ENCODE measurements around the gene FAF1.

FAF1 gene

DNA sequence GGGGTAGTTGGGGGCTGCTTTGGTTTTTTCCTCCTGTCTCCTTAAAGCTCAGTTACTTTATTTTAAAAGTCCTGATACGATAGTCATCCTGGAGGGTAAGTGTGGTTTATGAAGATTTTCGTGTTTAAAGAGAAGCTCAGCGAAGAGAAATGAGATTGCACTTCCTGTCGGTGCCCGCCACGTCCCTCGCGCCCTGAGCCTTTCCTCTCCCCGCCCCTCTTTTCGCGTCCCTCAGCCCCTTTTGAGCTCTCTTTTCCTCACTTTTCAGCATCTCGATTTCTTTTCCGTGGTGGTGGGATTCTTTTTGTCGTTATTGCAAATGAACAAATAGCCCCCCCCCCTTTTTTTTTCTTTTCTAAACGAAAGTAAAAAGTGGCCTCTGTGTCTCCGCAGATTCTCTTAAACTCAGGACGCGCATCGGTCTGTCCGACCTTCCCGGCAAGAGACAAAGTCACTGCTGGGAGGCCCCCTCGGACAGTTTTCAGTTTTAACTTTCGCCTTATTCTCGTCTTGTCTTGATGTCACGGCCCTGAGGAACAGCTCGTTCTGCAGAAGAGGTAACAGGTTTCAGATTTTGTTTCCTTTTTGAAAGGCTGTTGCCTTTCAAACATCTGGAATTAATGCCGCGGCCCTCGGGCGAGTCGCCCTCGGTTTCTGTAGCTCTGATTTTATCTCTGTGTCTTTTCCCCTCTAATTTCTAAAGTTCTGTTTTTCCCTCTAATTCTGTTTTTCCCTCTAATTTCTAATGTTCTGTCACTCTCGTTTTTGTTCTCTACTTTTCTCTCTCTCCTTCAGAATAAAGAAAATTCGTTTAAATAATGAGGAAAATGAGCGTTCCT lies 535.8 kb downstream of the FAF1 start:
- no peak for DNase-seq

- DNase-seq: no peak
Measured at GRCh38 chr1:50423670-50424000, 536.4 kb downstream of the FAF1 start.

- DNase-seq: no peak
Measured at GRCh38 chr1:50422946-50423669, 537.0 kb downstream of the FAF1 start, which contains the start of gene DMRTA2. DMRTA2 (minus strand) TSS chr1:50423443; CDS start chr1:50421536, 1,907 bp downstream.

DNA sequence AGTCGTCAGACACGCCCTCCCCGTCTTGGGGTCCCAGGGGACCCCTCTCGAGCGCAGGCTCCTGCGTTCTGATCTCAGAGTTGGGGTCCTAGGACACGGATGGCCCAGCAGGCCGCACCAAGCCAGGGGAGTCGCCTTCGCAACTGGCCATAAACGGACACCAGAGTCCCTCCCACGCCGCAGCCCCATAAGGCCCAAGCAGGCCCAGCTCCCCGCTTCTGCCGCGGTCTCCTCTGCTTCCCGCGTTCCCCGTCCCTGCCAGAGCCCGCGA lies 537.5 kb downstream of the FAF1 start:
- no peak for DNase-seq

DNA sequence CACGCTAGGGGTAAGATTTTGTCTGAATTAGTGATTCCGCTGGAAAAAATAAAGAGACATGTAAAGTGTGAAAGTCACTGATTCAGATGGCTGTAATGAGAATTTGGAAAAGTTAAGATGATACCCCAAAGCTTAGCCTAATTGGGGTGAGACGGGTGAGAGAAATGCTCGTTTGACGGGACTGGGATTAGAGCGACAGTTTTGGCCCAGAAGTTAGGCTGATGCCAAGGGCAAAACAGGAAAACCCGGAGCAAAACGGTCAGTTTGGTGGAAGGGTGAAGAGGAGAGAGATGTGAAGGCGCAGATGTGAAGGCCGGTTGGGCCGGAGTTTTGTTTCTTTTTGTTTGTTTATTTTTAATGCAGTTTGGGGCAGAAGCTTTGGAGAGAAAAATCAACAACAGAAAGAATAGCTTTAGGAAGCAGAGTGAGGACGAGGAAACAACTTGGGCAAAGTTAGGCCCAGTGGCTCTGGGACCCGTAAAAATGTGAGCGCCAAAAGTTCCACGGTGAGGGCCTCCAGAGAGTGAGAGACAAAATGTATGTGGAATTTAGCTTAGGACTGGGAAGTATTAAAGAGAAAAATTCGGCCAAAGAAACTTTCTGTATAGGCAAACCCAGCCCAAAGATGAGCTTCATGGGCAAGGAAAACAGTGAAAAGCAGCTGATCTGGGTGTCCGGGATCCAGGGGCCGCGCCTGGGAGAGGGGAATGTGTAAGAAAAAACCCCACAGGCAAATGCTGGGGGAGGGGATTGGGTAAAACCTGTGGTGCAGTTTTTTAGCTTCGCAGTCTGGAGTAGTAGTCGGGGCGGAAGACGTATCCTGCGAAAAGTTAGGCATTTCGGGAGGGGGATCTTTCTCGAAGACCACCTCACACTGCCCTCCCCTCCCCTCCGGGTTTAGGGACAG lies 538.0 kb downstream of the FAF1 start:
- no peak for DNase-seq

DNA sequence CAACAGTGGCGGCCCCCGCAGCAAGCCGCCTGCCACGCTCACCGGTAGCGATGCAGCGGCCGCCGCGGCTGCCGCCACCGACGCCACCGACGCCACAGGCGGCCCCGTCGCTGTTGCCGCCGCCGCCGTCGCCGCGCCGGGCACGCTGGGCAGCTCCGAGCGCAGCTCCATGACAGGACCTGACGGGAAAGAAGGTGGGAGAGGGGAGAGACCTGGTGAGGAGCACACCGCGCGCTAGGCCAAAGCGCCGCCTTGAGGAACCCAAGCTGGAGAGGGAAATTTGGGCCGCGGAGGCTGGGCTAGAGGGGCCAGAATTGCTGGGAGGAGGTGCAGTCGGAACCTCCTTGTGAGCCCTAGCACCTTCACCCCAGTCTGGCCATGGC lies 538.7 kb downstream of the FAF1 start:
- DNase-seq: no peak

DNA sequence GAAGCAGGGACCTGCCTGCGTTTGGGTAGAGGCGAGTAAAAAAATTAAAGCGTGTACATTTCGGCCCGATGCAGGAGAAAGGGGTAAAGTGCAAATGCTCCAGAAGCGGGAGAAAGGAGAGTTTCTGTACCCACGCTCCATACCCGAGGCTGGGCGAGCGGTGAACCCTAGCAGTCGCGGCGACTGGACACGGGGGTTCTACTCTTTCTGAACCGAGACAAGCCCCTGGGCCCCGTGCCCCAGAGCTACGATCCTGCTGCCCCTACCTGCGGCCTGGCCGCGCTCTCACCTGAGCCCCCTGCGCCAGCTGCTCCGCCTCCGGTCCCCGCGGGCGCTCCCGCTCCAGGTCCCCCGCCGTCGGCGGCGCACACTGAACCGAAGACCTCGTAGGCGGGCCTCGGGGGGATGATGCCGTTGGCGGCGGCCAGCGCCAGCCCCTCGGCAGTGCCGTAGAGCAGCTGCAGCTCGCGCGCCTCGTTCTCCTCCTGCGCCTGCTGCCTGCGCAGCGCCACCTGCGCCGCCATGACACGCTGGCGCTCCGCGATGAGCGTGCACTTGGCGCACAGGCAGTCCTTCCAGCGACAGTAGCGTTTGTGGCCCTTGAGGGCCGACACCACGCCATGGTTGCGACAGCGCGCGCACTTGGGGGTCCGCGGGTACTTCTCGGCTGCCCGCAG lies 539.2 kb downstream of the FAF1 start:
- DNase-seq: no peak

DNA sequence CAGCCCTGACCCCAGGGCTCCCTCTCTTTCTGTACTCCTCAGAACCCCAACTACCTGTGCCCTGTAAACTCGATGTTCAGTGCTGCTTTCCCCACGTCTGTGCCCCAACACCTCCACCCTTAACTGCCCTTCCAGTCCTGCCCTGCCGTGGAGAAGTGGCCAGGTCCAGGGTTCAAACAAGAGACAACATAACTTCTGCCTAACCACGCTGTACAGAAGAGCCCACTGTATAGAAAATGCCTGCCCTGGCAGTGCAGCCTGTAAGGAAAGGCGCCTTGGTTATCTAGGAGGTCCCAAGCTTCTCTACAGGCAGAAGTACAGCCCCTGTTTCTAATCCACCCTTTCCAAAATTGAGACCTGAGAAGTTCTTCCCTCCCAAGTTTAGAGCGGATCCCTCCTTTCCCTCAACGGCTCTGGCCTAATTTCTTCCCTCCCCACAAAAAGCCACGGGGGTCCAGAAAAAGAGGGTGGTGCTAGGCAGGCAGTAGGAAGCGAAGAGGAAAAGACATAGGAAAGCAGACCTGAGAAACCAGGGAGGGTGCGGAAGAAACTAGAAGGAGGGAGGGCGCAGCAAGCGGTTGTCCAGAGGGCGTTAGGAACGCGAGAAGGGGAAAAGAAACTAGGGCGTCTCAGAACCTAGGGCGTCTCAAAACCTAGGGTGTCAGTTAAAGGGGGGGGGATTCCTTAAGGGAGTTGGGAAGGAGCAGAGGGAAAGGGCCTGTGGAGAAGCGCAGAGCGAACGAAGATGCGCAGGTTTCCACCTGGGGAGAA lies 540.0 kb downstream of the FAF1 start:
- no peak for DNase-seq

- no peak for DNase-seq
Measured at GRCh38 chr1:50419192-50419906, 540.7 kb downstream of the FAF1 start.

- DNase-seq: no peak
Measured at GRCh38 chr1:50418600-50419109, 541.4 kb downstream of the FAF1 start.

DNA sequence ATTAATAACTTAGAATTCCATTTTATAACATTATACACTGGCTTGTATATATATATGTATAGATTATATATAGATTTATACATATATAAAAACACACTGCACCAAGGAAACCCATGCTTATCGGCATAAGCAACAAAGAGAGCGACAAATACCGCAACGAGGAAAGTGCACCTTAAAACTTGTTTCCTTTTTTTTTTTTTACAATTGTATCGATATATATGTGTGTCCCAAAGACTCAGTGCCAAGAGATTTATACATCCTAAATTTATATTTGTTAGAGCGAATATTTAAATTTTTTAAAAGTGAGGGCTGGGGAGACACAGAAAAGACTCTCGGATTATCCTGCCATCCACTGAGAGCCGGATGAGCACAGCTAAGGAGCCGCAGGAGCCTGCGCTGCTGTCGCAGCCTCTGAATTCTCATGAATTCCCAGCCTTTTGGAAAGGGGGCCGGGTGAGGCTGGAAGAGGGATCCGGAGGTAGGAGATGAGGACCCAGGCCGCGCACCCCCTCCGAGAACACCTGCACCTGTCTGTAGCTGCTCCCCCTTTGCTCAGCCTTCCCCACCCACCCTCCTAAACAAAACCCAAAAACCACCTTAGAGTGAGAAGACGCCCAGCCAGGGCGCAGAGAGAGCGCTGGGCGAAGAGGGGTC lies 542.0 kb downstream of the FAF1 start:
- DNase-seq: no peak

DNA sequence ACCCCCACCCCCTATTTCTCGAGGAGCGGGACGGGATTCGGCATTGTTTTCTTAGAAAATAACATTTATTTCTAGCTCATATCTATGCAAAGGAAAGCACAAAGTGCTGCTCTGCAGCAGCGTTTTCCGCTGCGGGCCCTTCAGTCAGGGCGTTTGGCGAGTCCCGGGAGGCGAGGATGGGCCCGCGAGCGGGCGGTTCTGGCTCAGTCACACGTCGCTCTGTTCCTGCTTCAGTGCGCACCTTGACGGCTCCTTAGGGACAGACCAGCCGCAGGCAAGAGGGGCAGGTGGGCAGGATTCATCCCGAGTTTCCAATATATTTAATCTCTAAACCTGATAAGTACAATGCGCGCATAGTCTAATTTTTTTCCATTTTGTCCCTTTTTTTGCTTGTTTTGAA lies 542.6 kb downstream of the FAF1 start:
- no peak for DNase-seq

DNA sequence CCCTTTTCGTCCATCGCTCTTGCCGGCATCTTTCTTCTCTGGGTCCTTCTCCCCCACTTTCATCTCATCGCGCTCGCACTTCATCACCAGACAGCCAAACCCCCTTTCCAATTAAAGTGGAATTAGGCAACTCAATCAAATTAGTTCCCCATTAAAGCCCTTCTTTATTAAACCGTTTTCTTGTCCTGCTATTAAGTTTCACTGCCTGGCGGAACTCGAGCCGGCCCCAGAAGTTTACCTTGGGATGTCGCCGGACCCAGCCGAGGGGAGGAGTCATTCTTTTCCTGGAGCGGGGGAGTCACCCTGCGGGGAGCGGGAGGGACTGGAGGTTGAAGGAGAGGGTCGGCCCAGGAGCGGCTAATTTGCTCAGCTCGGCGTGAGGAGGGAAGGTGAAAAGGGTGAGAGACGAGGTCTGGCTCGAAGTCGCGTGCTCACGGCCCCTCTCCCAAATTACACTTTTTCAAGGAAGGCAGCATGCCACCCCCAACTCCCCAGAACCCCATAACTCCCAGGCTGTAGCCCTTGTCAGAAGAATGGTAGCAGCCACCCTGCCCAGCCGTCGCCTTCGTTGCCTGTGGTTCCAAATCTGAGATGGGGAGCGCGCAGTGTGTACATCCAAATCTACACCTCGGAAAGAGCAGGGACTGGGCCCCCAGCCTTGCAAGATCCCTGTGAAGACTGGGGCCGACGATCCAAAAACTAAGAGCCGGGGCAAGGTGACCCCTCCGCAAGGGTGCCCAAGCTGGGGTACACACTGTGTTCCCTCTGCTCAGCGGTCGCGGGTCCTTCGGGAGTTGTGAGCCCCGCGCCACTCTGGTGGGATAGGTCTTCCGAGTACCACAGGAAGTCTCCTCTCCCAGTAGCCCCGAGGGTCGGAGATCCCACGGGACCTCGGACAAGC lies 543.3 kb downstream of the FAF1 start:
- DNase-seq: no peak

DNA sequence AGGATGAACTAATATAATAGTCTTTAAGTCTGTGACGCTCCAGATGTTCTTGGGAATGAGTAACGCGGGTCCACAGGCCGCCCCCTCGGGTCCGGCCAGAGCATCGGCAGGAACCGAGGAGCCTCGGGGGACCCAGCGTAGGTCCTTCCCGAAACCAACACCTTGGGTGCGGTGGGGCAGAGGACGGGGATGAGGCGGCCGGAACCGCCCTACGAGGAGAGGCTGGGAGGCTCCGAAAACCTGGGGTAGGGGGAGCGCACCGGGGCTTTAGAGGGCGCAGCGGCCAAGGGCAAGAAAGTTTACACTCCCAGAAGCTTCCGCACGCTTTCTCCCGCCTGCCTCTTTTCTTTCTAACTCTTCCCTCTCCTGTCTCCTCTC lies 543.9 kb downstream of the FAF1 start:
- no peak for DNase-seq

- no peak for DNase-seq
Measured at GRCh38 chr1:50415235-50416149, 544.6 kb downstream of the FAF1 start.

DNA sequence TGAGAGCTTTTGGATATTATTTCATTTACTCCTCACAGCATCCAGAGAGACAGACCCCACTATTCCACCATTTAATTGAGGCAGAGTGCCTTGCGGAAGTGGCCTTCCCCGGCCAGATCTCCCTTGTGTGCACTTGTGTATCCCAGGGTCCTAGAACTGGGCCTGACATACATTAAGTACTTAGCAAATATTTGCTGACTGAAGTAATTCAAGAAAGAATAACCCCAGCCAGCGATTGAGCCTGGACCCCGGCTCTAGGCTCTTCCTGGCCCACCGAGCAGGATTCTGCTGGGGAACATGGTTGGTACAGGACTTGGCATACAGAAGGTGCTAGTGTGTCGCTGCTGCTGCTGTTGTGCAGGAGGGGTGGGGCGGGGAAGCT lies 545.2 kb downstream of the FAF1 start:
- no peak for DNase-seq

GRCh38 chr1:50412813-50413476 lies 547.1 kb downstream of the FAF1 start:
- DNase-seq: no peak

DNA sequence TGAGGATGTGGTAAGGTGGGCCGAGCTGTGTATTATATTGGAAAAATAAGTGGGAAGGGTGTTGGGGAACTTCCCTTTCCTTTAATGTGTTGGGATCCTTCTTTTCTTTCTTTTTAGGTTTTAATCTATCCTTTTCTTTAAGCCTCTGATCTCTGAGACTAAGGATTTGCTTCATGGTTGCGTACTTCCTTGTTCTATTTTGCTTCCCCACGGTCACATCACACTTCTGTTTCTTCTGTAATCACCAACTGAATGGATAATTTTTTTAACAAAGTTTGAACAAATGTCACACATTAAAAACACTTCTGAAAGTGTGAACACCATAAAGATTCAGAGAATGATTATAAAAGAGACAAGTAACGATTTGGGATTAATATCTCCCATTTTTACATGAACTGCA lies 554.3 kb downstream of the FAF1 start:
- no peak for DNase-seq

Data from effector CD4-positive, alpha-beta T cell (primary cell).